Measurements from ENCODE around the gene MED26.
"Not testable (repeated sequence)": the region's sequence is repeated elsewhere in the genome, so short reads cannot be mapped to it uniquely, and the experiment has no call there.

Gene MED26

GRCh38 chr19:16628183-16628983 lies at the start of gene MED26:
TSS of gene MED26 (minus strand) at chr19:16628204. CDS start at chr19:16627943, 261 bp downstream.
- DNase-seq: peak; percentile 88

- DNase-seq: no peak
Observed at GRCh38 chr19:16677055-16677454, 49.1 kb upstream of the MED26 start.

- DNase-seq: no peak
Observed at GRCh38 chr19:16676101-16676798, 48.2 kb upstream of the MED26 start.

GRCh38 chr19:16673839-16674238 lies 45.8 kb upstream of the MED26 start:
- not testable (repeated sequence) for DNase-seq

GRCh38 chr19:16673231-16673630 lies 45.2 kb upstream of the MED26 start:
- DNase-seq: no peak

GRCh38 chr19:16671652-16672274 lies 43.8 kb upstream of the MED26 start:
- no peak for DNase-seq

- no peak for DNase-seq
Observed at GRCh38 chr19:16670291-16670690, 42.3 kb upstream of the MED26 start.

GRCh38 chr19:16668702-16669101 lies 40.7 kb upstream of the MED26 start:
- not testable (repeated sequence) for DNase-seq

- DNase-seq: no peak
Observed at GRCh38 chr19:16668176-16668575, 40.2 kb upstream of the MED26 start.

GRCh38 chr19:16661480-16662034 lies 33.6 kb upstream of the MED26 start:
- no peak for DNase-seq

GRCh38 chr19:16660763-16661479 lies 32.9 kb upstream of the MED26 start, which contains the start of gene TMEM38A:
TSS of gene TMEM38A (plus strand) at chr19:16661139. CDS start at chr19:16661218, 79 bp downstream.
- DNase-seq: no peak

- peak; percentile 97 for DNase-seq
Observed at GRCh38 chr19:16659832-16660708, 32.1 kb upstream of the MED26 start, which contains the start of gene SMIM7. TSS of gene SMIM7 (minus strand) at chr19:16660144. CDS start at chr19:16660110, 34 bp downstream.

GRCh38 chr19:16659464-16659831 lies 31.4 kb upstream of the MED26 start:
- DNase-seq: no peak

GRCh38 chr19:16657384-16657783 lies 29.4 kb upstream of the MED26 start:
- no peak for DNase-seq

GRCh38 chr19:16655727-16656126 lies 27.7 kb upstream of the MED26 start:
- DNase-seq: no peak

GRCh38 chr19:16654627-16655026 lies 26.6 kb upstream of the MED26 start:
- no peak for DNase-seq

GRCh38 chr19:16654140-16654539 lies 26.1 kb upstream of the MED26 start:
- no peak for DNase-seq

- no peak for DNase-seq
Observed at GRCh38 chr19:16652854-16653253, 24.9 kb upstream of the MED26 start.

GRCh38 chr19:16651421-16652188 lies 23.6 kb upstream of the MED26 start:
- DNase-seq: not testable (repeated sequence)

GRCh38 chr19:16650821-16651220 lies 22.8 kb upstream of the MED26 start:
- DNase-seq: no peak

GRCh38 chr19:16649734-16650133 lies 21.7 kb upstream of the MED26 start:
- DNase-seq: no peak
